ENCODE results near the gene CTDSP2. TPM values are rescaled to one million over a fixed set of nuclear protein-coding genes. Genes with fewer than 3 reads are reported as not detected.
A peak's percentile ranks its signal among the peaks of the same experiment; 100 is the strongest.

CTDSP2 gene
- polyA plus RNA-seq, 3 donors, result 59.1 to 148 (median 70.2) TPM

- no peak overlapping the region for H2AFZ ChIP-seq (ENCODE audit: insufficient read depth, low read depth, low read length, poor library complexity, severe bottlenecking)
- Mint-ChIP-seq H3K27ac (peak overlapping the region in 1 of 7 donors; percentile 2), H3K4me1 (peaks cover 8% of the 10 kb centered on the region), H3K4me3 (no peak overlapping the region), H3K27me3 (ENCODE audit: low read depth in 3 of 3) (peaks cover 0 to 3% (median 1%) of the 10 kb centered on the region in 3 donors), H3K9me3 (no peaks in the 10 kb centered on the region), H3K36me3 (peaks cover 82 to 97% of the 10 kb centered on the region in 2 donors)
- peak overlapping the region in 1 of 2 donors; percentile 20 for H3K27ac ChIP-seq (ENCODE audit: low read depth in 1 of 2, low read length in 2 of 2)
- 98% methylated on average over 13 of the region's 17 CpGs for WGBS (ENCODE audit: insufficient coverage)
- no peaks in the 10 kb centered on the region for H3K27me3 ChIP-seq (ENCODE audit: control insufficient read depth in 2 of 2, insufficient read depth in 2 of 2, low read length in 2 of 2)
- no peak for DNase-seq
- TF ChIP-seq CTCF (IDR thresholded peaks at IDR 0.05), result no peak
- no peak overlapping the region for H3K4me2 ChIP-seq (replicated peaks; ENCODE audit: extremely low read depth, low read length, poor library complexity, severe bottlenecking)
- peaks cover 16% of the 10 kb centered on the region for H3K79me2 ChIP-seq (ENCODE audit: insufficient read depth, low read length)
- no peak overlapping the region for H3K4me3 ChIP-seq (replicated peaks in 1 of 3; ENCODE audit: low read depth in 2 of 3, low read length in 3 of 3)
- no peaks in the 10 kb centered on the region for H3K9me3 ChIP-seq (replicated peaks in 1 of 2; ENCODE audit: control insufficient read depth in 1 of 2, insufficient read depth in 1 of 2, low read length in 2 of 2)
- intact Hi-C loops (cut with micrococcal nuclease), result no loop called here
- peaks cover 82 to 90% of the 10 kb centered on the region in 2 donors for H3K36me3 ChIP-seq (replicated peaks in 1 of 2; ENCODE audit: control insufficient read depth in 1 of 2, insufficient read depth in 2 of 2, low read length in 2 of 2)
- peaks cover 96% of the 10 kb centered on the region for H4K20me1 ChIP-seq (ENCODE audit: insufficient read depth, low read length)
- no peaks in the 10 kb centered on the region for H3K4me1 ChIP-seq (ENCODE audit: control insufficient read depth in 1 of 2, insufficient read depth in 2 of 2, low read length in 2 of 2)
- H3K9ac ChIP-seq (ENCODE audit: insufficient read depth, low read length, poor library complexity, severe bottlenecking), result no peak overlapping the region
Observed at GRCh38 chr12:57823131-57823907, 23.2 kb downstream of the CTDSP2 start.

GRCh38 chr12:57822392-57823130 lies 24.0 kb downstream of the CTDSP2 start:
- 87% methylated on average over 5 of the region's 10 CpGs for WGBS (ENCODE audit: insufficient coverage)
- H3K4me3 ChIP-seq (replicated peaks in 1 of 3; ENCODE audit: low read depth in 2 of 3, low read length in 3 of 3), result no peak overlapping the region
- H3K36me3 ChIP-seq (replicated peaks in 1 of 2; ENCODE audit: control insufficient read depth in 1 of 2, insufficient read depth in 2 of 2, low read length in 2 of 2), result peaks cover 76 to 83% of the 10 kb centered on the region in 2 donors
- Mint-ChIP-seq H3K27me3 (ENCODE audit: low read depth in 3 of 3) (peaks cover 0 to 3% (median 1%) of the 10 kb centered on the region in 3 donors), H3K4me1 (peaks cover 12% of the 10 kb centered on the region), H3K27ac (peak overlapping the region in 3 of 7 donors; percentile 2 to 49 (median 13)), H3K9me3 (no peaks in the 10 kb centered on the region), H3K36me3 (peaks cover 77 to 90% of the 10 kb centered on the region in 2 donors), H3K4me3 (no peak overlapping the region)
- intact Hi-C loops (cut with micrococcal nuclease), result no loop called here
- no peak overlapping the region for H3K4me2 ChIP-seq (replicated peaks; ENCODE audit: extremely low read depth, low read length, poor library complexity, severe bottlenecking)
- no peaks in the 10 kb centered on the region for H3K9me3 ChIP-seq (replicated peaks in 1 of 2; ENCODE audit: control insufficient read depth in 1 of 2, insufficient read depth in 1 of 2, low read length in 2 of 2)
- H4K20me1 ChIP-seq (ENCODE audit: insufficient read depth, low read length), result peaks cover 96% of the 10 kb centered on the region
- peaks cover 11% of the 10 kb centered on the region for H3K79me2 ChIP-seq (ENCODE audit: insufficient read depth, low read length)
- peaks cover 4% of the 10 kb centered on the region in 2 donors for H3K4me1 ChIP-seq (ENCODE audit: control insufficient read depth in 1 of 2, insufficient read depth in 2 of 2, low read length in 2 of 2)
- no peak for TF ChIP-seq CTCF (IDR thresholded peaks at IDR 0.05)
- DNase-seq, result no peak
- no peak overlapping the region for H3K9ac ChIP-seq (ENCODE audit: insufficient read depth, low read length, poor library complexity, severe bottlenecking)
- peak overlapping the region in 1 of 2 donors; percentile 20 for H3K27ac ChIP-seq (ENCODE audit: low read depth in 1 of 2, low read length in 2 of 2)
- H3K27me3 ChIP-seq (ENCODE audit: control insufficient read depth in 2 of 2, insufficient read depth in 2 of 2, low read length in 2 of 2), result no peaks in the 10 kb centered on the region
- no peak overlapping the region for H2AFZ ChIP-seq (ENCODE audit: insufficient read depth, low read depth, low read length, poor library complexity, severe bottlenecking)
